NCI-H146 (cell line): ENCODE data around the gene FES.
"Not testable (repeated sequence)": the region's sequence is repeated elsewhere in the genome, so short reads cannot be mapped to it uniquely, and the experiment has no call there.

Source experiments
- DNase-seq: peaks from one replicate; lab custom pipeline; 2025; lab: John Stamatoyannopoulos, UW

The FES gene

DNA sequence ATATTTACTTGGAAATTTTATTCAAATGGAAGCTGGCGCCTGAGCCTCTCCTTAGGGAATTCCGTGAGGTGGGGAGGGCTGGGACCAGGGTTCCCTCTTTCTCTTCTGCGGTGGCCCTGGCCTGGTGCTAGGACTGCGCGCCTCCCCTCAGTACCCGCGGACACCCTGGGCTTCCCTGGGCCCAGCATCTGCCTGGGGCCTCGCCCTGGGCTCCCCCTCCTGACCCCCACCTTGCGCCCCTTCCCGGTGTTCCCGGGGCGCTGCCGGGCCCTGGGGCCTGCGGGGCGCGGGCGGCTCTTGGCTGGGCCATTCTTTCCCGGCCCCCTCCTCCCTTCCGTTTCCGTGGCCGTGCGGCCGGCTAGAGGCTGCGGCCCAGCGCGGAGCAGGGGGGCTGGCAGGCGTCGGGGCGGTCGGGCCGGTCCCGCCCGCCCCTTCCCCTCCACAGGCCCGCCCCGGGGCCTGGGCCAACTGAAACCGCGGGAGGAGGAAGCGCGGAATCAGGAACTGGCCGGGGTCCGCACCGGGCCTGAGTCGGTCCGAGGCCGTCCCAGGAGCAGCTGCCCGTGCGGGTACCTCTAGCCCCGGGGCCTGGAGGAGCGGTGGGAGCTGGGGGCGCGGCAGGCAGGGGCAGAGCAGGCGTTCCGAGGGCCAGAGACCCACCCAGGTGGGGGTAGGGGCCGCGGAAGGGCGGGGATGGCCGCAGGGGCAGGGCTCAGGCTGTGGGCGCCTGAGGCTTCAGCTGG lies at the start of gene FES:
Gene FES (plus strand): TSS at position 529 of the 743 bp plus-strand sequence. CDS start 542 bp downstream, outside the sequence.
- DNase-seq = no peak

DNA sequence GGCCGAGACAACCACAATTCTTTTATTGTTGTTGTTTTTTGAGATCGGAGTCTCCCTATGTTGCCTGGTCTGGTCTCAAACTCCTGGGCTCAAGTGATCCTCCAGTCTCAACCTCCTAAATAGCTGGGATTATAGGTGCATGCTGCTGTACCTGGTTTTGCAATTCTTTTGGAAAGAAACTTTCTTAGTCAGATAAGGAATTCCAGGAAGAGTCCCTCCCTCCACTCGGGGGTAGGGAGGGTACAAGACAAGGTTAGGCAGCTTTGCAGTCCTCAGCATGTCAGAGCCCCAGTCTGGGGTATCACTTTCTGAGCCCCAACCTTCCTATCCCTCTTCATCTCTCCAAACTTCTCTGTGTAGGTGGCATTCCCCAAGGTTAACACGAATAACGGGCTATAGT lies 49.7 kb upstream of the FES start:
- DNase-seq = no peak

DNA sequence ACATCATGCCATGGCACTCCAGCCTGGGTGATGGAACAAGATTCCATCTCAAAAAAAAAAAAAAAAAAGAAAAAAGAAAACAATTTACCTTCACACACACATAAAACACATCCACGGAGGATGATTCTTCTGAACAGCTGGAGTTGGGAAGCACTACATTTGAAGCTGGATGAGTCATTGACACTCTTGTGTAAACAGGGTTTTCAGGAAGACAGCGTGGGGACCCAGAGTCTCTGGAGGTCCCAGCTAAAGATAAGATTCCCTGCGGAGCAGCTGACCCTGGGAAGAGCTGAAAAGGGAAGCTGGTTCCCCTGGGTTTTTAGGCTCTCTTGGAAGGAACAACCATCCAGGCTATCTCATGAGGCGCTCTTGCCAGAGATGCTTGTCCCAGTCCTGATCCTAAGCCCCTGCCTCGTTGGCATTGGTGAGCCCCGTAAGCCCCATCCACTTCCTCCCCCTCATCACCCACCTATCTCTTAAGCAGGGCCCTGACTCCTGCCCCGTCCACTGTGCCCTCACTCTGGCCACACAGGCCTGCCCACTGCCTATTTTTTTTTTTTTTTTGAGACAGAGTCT lies 47.9 kb upstream of the FES start:
- no peak for DNase-seq

- DNase-seq = no peak
These were observed 47.2 kb upstream of the FES start for GRCh38 chr15:90837094-90837493.

DNA sequence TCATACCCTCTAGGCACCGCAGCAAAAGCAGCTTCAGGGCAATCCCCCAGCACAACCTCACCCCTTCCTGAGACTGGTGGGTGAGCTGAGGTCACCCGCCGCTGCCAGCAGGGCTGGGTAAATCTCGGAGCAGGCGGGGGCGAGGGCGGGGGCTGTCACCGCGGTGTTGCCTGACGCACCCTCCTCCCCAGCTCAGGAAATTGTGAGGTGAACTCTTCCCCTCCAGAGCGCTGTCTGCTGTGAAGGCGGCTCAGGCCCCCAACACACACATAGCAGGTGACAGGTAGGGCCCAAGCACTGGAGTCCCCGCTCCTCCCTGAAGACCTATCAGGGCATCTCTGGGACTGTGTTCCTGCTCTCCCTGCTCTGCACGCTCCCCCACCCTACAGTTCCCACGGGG lies 46.2 kb upstream of the FES start:
- no peak for DNase-seq

DNA sequence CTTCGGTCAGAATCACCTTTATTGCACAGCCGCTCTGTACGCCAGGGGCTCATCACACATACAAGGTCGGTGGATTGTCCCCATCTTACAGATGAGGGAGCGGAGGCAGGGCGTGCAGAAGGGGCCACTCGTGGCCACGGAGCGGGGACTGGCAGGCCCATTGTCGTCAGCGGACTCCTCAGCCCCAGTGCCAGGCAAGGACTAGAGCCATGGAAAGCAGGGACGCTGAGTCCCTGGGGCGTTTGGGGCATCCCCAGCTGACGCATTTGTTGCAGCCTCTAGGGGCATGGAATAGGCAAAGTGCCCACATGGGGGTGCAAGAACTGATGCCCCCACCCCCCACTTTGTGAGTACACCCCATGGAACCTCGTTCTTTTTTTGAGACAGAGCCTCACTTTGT lies 45.8 kb upstream of the FES start:
- DNase-seq = no peak

DNA sequence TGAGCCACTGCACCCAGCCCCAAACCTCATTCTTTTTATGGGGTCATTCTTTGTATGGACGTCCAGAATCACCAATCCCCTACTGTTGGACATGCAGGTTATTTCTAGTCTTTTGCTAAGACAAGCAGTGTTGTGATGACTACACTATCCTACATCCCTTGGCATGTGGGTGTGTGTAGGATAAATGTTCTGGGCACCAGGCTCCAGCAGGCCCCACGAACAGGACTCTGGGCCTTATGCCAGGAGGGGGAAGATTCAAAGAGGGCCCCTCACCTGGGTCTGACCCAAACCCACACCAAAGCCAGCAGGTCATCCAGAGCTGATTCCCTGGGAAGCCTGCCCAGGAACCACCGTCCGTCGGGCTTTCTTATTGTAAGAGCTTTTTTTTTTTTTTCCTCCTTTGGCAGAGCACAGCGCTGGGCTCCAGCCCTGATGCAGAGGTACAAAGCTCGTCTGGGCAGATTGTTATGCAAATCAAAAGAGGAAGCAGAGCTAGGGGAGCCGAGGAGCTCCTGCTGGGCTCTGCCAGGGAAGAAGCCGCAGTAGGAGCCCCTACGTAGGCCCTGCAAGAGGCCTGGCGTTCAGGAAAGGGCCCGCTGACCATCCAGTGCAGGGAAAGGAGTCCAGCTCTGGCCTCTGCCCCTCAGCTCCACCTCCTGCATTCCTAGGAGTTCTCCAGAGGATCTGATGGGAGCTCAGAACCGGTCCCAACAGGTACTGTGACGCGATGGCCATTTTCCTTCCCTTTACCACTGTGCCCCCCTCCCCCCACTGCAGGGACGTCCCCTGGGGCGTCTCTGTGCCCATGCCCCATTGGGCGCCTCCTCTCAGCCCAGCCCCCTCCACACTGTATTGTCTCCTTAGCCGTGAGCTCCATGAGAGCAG lies 44.9 kb upstream of the FES start:
- DNase-seq = peak; percentile 43

- no peak for DNase-seq
These were observed 44.0 kb upstream of the FES start for GRCh38 chr15:90840157-90840855.

DNA sequence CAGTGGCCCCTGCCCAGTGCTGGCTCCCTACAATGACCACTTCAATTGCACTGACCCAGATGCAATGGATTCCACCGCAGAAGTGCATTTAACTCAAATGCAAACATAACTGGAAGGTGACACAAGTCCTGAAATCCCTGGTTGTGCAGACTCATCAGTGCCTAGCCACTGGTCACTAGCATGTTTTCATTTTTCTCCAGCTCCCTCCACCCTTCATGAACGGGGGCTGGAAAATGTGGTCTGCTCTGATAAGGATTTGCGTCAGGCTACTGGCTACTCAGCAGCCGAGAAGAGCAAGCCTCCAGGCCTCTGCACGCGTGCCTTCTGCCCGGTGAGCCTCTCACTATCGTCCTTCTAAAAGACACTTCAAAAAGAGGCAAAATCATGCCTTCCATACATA lies 43.4 kb upstream of the FES start:
- DNase-seq = no peak

DNA sequence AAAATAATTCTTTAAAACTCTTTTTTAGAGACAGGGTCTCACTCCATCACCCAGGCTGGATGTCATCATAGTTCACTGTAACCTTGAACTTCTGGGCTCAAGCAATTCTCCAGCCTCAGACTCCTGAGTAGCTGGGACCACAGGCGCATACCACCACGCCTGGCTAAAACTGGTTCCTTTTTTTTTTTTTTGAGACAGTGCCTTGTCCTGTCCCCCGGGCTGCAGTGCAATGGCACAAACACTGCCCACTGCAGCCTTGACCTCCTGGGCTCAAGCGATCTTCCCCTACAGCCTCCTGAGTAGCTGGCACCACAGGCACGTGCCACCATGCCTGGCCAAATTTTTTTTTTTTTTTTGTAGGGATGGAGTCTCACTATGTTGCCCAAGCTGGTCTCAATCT lies 39.6 kb upstream of the FES start:
- DNase-seq = no peak

DNA sequence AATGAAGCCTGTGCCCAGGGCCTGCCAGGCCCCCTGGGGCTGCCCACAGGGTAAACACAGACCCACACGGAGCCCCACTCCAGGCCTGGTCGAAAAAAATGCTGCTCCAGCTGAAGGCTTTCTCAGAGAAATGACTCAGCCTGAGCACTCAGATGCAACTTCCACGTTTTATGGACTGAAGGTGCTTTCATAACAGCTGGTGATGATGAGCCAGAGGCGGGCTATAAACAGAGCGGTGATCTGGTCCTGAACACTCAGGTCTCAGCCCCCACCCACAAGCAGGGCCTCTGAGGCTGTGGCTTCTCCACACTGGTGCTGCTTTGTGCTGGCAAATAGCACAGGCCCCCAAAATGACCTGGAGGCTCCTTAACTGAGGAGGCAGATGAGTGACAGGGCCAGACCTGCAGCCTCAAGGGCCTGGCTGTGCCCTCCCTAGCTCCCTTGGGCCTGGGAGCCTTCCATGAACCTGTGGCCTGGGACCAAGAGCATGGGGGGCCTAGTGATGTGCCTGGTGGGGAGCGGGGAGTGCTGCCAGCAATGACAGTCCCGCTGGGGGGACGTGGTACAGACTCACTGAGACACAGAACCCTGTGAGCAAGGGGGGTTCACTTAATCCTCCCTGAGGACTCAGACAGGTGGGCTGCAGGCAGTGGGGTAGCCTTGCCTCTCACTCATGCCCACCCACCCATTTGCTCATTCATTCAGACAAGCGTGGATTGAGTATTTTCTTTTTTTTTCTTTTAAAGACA lies 38.9 kb upstream of the FES start:
- DNase-seq = no peak

DNA sequence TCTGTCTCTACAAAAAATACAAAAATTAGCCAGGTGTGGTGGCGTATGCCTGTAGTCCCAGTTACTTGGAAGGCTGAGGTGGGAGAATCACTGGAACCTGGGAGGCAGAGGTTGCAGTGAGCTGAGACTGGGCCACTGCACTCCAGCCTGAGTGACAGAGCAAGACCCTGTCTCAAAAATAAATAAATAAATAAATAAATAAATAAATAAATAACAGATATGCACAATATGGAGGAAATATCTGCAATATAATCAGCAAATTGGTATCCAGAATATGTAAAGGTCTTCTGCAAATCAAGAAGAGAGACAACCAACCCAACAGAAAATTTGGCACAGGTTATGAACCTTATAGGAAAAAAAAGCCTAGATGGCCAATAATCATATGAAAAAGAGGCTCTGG lies 34.9 kb upstream of the FES start:
- DNase-seq = not testable (repeated sequence)

DNA sequence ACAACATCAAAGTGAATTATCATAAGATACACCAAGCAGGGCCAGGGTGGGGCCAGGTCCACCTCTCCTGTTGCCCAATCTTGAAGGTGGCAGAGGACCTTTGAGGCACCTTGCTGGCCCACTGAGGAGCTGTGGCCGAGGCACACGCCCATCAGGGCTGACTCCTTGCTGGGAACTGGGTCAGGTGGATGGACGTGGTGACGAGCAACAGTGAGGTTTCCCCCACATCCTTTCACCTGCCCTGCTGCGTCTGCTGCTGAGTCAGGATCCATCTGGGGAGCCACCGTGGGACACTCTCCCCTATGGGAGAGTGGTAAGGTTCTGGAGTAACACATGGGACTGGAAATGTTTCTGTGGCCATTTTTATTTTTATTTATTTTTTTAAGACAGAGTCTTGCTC lies 33.2 kb upstream of the FES start:
- no peak for DNase-seq

DNA sequence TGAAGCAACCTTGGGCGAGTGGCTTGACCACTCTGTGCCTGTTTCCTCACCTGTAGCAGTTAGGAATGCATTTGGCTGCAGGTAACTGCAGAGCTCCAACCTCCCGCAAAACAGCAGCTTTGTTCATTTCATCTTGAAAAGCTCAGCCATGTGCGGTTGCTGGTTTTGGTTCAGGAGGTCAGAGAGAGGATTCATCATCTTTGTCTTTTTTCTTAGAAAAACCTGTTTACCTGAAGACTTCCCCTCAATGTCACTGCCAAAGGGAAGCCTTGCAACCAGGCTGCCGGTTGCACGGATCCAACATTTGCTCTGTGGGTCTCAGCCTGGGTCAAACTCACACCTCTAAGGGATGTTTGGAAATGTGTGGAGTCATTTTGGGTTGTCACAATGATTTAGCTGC lies 32.4 kb upstream of the FES start:
- DNase-seq = no peak

GRCh38 chr15:90855139-90855538 lies 29.2 kb upstream of the FES start:
- no peak for DNase-seq

- DNase-seq = no peak
These were observed 27.0 kb upstream of the FES start for GRCh38 chr15:90857337-90857736.

DNA sequence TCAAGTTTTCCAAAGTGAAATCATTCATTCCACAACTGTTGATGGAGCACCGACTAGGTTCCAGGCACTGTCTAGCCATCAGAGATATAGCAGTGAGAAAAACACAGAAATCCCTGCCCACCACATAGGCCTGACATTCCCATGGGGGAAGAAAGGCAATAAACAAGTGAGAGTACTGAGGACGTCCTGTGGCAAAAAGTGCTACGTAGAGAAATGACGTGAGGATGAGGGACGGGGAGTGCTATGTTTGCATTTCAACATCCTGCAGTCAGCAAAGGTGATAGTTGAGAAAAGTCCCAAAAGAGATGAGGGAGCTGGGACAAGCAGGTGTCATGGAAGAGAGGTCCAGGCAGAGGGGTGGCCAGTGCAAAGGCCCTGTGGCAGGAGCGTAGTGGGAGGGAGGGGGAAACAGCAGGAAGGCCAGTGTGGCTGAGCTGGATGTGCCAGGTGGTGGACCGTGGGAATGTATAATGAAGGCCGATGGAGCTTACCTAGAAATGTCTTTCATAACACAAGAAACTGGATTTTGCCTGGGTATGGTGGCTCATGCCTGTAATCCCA lies 26.3 kb upstream of the FES start:
- DNase-seq = no peak

GRCh38 chr15:90859234-90860131 lies 24.8 kb upstream of the FES start:
- DNase-seq = no peak

- DNase-seq = no peak
These were observed 23.9 kb upstream of the FES start for GRCh38 chr15:90860450-90860849.

DNA sequence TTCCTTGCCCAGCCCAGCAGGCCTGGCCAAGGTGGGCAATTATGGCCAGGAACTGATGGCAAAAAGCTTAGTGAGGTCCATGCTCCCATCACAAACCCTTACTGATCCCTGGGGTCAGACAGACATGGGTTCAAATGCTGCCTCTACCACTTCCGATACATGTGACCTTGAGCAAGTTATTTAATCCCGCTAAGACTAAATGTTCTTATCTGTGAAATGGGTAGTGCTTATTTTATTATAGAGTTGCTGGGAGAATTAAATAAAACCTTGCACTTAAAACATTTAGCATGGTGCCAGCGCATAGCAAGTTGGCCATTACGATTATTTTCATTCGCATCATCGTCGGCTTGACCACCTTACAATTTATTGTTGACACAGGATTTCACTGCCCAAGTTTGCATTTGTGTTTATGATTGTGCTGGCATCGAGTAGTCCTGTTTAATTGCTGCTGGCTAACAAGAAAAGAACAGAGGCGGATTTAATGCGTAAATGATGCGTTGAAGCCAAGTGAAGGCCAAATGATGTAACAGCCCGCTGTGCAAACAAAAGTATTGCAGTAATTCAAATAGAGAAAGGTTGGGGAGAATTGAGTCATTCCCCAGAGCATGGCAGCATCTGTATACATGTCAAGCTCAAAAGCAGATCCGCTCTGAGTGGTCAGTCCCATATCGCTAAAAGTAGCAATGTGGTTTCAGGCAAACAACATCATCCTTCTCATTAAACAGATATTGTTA lies 23.2 kb upstream of the FES start:
- peak; percentile 86 for DNase-seq
